GM19025 (cell line): Measurements from ENCODE around the gene COL4A4.

Experiments
- ATAC-seq: cut with Tn5 transposase; IDR thresholded peaks from one replicate; pipeline ENCODE4 v1.9.1; 2021; ENCODE audit warnings: mild to moderate bottlenecking, low read depth, moderate library complexity; ENCODE audit not compliant: unreplicated experiment

The COL4A4 gene

DNA sequence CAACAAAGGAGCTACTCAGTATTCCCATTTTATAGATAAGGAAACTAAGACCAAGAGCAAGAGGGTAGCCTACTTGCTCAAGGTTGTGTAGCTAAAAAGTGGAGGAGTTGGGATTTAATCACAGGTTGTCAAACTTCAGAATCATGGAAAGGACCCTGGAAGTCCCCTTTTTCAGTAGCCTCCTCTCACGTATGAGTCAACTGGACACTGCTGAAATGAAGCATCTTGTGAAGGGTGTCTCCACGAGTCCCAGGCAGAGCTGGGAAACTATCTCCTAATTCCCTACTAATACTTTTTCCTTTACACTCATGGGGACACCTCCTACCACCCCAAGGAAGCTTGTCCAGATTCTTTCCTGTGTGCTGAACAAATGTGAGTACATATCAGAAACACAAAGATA is 172.3 kb downstream of the COL4A4 start:
- ATAC-seq, result no peak

- ATAC-seq, result no peak
Measured at GRCh38 chr2:226985583-226985946, 178.4 kb downstream of the COL4A4 start.

DNA sequence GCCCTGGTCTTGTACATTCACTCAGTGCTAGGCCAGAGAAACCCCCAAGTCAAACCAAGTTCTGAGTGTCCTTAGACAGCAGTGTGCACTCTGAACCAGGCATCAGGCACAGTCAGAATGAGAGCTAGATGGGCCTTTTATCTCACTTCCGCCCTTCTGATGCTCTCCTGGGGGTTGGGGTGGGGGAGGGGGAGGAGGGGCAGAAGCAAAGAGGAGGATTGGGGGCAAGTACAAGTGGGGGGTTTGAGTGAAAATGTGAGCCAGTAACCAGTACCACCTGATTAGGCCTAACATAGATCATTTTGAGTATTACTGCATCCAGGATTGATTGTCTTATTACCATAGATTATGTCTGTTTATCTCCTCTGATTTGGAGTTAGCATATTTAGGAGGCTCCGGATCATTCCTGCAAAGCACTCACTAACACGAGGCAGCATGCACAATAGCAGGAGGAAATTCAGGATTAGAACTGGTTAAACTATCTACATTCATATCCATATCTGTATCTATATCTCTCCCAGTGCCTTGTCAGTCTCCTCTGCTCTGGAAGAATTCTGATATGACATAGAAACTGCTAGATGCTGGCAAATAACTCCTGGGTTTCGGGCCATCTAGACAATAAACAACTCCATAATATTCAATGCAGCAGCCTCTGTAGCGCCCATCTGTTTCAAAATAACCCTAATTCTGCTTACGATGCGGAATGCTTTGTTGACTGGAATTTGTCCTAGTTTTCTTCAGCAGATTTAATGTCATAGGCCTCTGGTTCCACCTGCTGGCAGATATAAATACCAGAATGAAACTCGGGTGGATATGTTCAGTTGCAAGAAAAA is 179.0 kb downstream of the COL4A4 start:
- ATAC-seq, result peak; percentile 94

- no peak for ATAC-seq
Measured at GRCh38 chr2:226983895-226984749, 179.9 kb downstream of the COL4A4 start.

DNA sequence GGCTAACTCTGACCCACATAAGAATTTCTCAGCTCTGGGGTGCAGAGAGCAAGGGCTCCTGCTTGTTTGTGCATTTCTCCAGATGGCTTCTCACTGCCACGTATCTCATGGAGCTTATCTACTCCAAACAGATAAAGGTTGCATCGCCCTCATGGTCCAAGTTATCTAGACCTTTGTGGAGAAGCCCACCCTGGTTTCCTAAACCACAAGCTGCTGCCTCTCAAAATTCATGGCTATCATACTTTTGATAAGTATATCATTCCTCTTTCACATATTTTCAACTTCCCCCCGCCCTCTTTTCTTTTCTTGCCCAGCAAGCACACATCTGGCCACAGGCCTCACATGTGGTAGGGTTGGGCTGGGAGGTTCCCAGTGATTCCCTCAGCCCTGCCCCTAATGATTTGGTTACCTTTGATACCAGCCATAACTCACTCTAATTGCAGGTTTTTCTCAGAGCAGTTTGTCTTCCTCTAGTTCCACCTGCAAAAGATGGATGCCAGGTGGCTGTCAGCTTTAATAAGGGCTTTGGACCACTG is 182.1 kb downstream of the COL4A4 start:
- ATAC-seq, result no peak

- no peak for ATAC-seq
Measured at GRCh38 chr2:226979004-226979403, 185.0 kb downstream of the COL4A4 start.

DNA sequence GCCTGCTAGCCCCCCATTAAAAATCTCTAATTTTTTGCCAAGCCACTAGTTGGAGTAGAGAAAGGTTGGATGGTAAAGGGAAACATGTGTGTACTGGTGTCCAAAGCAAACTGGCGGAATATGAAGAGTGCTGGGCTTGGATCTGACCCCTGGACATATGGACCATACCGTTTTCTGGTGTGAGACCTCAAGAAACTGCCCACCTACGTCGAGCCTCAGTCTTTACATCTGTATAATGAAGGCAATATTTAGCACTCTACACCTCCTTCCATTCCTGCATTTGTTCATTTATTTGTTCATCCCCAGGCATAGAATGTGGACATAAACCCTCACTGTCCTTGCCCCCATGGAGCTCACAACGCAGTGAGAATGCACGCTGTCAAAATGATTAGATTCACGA is 185.7 kb downstream of the COL4A4 start:
- no peak for ATAC-seq

- no peak for ATAC-seq
Measured at GRCh38 chr2:226977775-226978190, 186.2 kb downstream of the COL4A4 start.

- no peak for ATAC-seq
Measured at GRCh38 chr2:226973816-226974215, 190.2 kb downstream of the COL4A4 start.

- no peak for ATAC-seq
Measured at GRCh38 chr2:226971770-226972169, 192.2 kb downstream of the COL4A4 start.

DNA sequence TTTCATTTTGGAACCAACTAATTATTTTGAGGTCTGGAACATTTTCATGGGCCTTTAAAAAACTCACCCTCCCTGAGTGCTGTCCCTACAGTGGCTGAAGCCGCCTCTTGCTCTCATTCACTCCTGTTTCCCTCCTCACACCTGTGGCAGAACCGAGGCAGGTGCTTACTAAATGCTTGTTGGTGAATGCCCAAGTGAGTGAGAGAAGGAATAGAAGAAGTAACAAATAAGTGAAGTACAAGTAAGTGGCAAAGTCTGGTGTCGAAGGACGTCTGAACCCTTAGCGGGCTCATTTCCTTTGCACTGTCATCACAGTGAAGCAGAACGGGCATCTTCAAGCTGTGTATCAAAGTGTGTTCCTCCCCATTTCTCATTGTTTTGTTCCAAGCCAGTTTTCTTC is 192.9 kb downstream of the COL4A4 start:
- ATAC-seq, result peak; percentile 34

GRCh38 chr2:226970362-226970761 is 193.6 kb downstream of the COL4A4 start:
- peak; percentile 57 for ATAC-seq

DNA sequence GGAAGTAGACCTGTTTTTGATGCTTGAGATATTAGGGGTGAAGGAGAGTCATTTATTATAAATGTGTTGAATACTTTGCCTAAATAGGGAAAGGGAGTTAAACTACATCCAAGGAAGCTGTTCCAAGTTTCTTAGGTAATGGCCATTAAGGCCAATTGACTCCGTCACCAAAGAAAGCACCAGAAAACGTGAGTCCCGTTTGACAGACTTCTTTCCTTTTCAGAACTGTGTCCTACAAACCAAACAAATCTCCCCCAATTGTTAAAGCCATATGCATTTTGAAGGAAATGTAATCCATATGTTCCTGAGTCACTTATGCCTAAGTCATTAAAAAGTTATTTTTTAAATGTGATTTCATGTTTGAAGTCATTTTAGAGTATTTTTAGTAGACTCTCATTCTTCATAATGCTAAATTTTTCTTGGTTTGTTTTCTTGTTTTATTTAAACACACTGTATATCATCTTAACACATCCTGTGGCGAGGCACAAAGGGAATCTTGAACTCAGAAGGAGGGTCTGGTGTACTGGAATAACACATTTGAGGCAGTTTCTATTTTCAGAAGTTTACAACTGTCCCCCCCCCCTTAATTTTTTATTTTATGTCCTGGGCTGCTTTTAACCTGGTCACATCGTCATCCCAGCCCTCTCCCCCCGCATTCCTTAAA is 194.5 kb downstream of the COL4A4 start:
- no peak for ATAC-seq

GRCh38 chr2:226965376-226965775 is 198.6 kb downstream of the COL4A4 start:
- ATAC-seq, result no peak

GRCh38 chr2:226963528-226963927 is 200.5 kb downstream of the COL4A4 start:
- ATAC-seq, result no peak

- no peak for ATAC-seq
Measured at GRCh38 chr2:226962176-226962773, 201.7 kb downstream of the COL4A4 start.

DNA sequence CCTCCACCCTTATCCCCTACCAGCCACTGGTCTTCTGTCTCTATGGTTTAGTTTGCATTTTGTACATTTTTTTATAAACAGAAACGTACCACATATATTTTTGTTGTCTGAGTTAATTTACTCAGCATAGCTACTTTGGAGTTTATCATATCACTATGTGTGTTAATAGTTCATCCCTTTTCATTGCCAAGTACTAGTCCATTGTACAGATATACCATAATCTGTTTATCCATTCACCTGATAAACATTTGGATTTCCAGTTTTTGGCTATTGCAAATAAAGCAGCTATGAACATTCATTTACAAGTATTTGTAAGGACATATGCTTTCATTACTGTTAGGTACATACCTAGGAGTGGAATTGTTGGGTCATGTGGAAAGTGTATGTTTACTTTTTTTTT is 204.6 kb downstream of the COL4A4 start:
- no peak for ATAC-seq

DNA sequence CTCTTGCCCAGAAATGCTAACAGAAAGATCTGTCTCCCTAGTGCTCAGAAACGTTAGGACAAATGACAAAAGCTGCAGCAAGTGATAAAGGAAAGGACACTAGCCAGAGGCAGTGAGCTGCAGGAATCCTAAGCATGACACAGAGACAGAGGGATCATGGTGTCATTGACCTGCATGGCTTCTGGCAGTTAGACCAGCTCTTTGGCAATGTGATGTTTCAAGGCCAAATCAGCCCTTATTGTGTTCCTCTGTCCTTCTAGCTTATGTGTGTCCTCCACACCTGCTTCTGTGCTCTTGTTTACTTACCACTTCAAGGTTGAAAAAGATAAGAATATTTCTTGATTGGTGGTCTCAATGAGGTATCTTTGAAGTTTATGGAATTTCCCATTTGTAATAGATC is 207.3 kb downstream of the COL4A4 start:
- ATAC-seq, result no peak

DNA sequence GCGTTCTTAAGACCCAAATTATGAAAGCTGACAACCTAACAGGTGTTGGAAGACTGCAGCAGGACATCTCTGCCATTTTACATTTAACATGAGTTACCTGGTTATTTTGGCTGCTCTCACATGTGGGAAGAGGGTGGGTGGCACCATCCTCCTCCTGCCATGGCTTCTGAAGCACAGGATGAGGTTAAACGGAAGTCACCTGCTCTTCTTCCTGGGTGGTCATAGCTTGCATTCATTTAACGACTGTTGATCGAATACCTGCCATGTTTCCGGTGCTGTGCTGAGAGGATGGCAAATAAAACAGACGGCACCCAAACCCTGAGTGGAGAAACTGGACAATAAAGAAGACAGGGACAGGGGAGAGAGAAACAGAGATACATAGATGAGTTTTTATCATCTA is 210.2 kb downstream of the COL4A4 start:
- ATAC-seq, result no peak

DNA sequence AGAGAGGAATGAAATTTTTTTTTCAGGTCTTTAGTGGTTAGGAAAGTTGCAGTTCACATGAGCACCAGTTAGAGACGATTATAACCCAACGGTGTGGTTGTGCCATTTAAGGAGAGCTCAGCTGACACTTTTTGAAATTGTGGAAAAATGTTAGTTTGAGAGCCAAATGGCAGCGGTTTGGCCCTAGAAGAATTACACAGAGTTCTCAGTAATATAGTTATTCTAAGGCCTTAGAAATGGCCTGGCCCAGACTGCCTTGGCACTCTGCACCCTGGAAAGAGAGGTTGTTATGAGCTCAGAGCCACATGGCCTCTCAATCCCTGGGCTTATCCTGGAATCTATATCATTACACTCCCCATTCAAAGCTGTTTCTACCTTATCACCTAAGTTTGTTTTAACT is 210.8 kb downstream of the COL4A4 start:
- ATAC-seq, result no peak
